ENCODE measurements around the gene NOTCH1.

- TF ChIP-seq REST (IDR thresholded peaks at IDR 0.05; ENCODE audit: insufficient read depth in 1 of 2, low read depth in 2 of 2, low read length in 2 of 2): no peak
- no peak for TF ChIP-seq POLR2AphosphoS5 (IDR thresholded peaks at IDR 0.05; ENCODE audit: low read depth, low read length)
- no peak for TF ChIP-seq SIN3A (IDR thresholded peaks at IDR 0.05; ENCODE audit: borderline replicate concordance, insufficient read depth, low read length)
- TF ChIP-seq TAF1 (IDR thresholded peaks at IDR 0.05; ENCODE audit: borderline replicate concordance, insufficient read depth, low read length): no peak
Measured at GRCh38 chr9:136581614-136582447, 36.0 kb upstream of the NOTCH1 start.
